ENCODE data around the gene CETP.

DNA sequence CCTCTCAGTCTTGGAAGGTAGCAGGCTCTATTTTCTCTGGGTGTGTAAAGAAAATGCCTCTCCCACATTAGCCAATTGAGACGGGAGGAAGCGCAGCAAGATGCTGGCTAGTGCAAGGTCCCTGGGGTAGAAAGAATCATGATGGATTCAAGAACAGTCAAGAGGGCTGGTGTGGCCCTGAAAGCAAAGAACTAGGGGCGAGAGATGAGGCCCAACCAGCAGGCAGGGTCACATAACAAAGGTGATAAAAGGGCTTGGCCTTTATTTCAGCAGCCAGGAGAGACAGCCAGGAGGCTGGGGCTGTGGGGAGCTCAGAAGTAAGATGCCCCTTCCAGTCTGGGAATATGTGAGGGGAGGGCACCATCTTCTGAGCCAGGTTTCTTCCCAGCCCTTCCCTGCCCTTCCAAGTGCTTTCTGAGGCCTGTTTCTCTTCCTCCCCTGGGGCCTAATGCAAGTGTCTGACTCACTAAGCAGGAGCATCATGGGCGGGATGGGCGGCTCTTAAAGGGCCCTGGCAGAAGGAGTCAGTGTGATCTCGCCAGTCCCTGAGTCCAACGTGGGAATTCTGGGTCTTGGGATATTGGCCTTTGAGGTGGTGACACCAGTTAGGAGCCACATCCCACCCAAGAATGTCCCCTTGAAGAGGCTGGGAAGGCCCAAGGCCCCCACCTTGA is 23.7 kb downstream of the CETP start:
- TF ChIP-seq POLR2AphosphoS5 (IDR thresholded peaks at IDR 0.05; ENCODE audit: low read depth, low read length): no peak
- no peak for TF ChIP-seq TAF1 (IDR thresholded peaks at IDR 0.05; ENCODE audit: borderline replicate concordance, insufficient read depth, low read length)

Data from PFSK-1 (cell line).